HCT116 (cell line): ENCODE results near the gene ZPBP. TPM values are rescaled to one million over a fixed set of nuclear protein-coding genes. Genes with fewer than 3 reads are reported as not detected.

Source experiments
- ATAC-seq: fragments of 200-7000 bp; cut with Tn5 transposase; 2 replicates; pipeline ENCODE4 v1.9.1; 2020; ENCODE audit warnings: mild to moderate bottlenecking, moderate library complexity
- BruUV-seq: library from RNA; stranded (reverse); fragments of 400-500 nt; replicated peaks from 2 replicates; lab custom pipeline; 2021; lab: Mats Ljungman, UMichigan
- CTCF ChIA-PET: fragments of 300-600 bp; sonication (Branson Sonifier 250); formaldehyde crosslinking; loops from one replicate; lab custom pipeline; 2021; ENCODE audit warnings: antibody characterized with exemption; lab: Charles Lee
- POLR2A ChIA-PET: fragments of 300-600, 350-600 bp; sonication (Branson Sonifier 250); formaldehyde crosslinking; loops from one replicate; lab custom pipeline; 2021; ENCODE audit warnings: antibody characterized with exemption; lab: Charles Lee
- RAD21 ChIA-PET, 2 experiments: fragments of 300-600 bp; sonication (Branson Sonifier 250); formaldehyde crosslinking; loops; one replicate each; lab custom pipeline; 2023; ENCODE audit warnings: low total read pairs in 2 of 2; ENCODE audit not compliant: uncharacterized antibody in 2 of 2, unreplicated experiment in 2 of 2, low non-redundant PET in 1 of 2; lab: Charles Lee
- DNase-seq: peaks from one replicate; pipeline ENCODE4 v3.0.0-alpha.2; 2010; ENCODE audit warnings: low read depth, low spot score
- H2AFZ ChIP-seq: fragments of 200-600 bp; shearing (Covaris generic), sonication (generic); 2 replicates; pipeline ENCODE4 v1.6.1; 2017; ENCODE audit warnings: low read depth, mixed run types, mixed read lengths, antibody characterized with exemption, low read length; ENCODE audit not compliant: poor library complexity, severe bottlenecking
- H3K27ac ChIP-seq: 2 replicates; pipeline ENCODE4 v1.5.1; 2012; ENCODE audit warnings: low read depth, low read length
- H3K27me3 ChIP-seq: fragments of 200-600 bp; sonication (generic); 2 replicates; pipeline ENCODE4 v1.6.1; 2016; ENCODE audit warnings: mixed run types, low read length, mixed read lengths; ENCODE audit not compliant: insufficient read depth
- H3K36me3 ChIP-seq, 2 experiments: fragments of 200-500 bp in 1 of 2; fragments of 200-600 bp in 1 of 2; sonication (Bioruptor generic) in 1 of 2; sonication (generic) in 1 of 2; 2 replicates each; pipeline versions ENCODE4 v1.5.1 to v1.6.1; 2014 to 2016; ENCODE audit warnings: low read length in 2 of 2, inconsistent platforms in 1 of 2, mixed read lengths in 1 of 2, mixed run types in 1 of 2; ENCODE audit not compliant: insufficient read depth in 2 of 2, control insufficient read depth in 1 of 2
- H3K4me1 ChIP-seq, 2 experiments: fragments of 200-600 bp in 1 of 2; sonication (generic) in 1 of 2; 2 replicates each; pipeline versions ENCODE4 v1.5.1 to v1.6.1; 2012 to 2017; ENCODE audit warnings: low read length in 2 of 2, inconsistent platforms in 1 of 2, mild to moderate bottlenecking in 1 of 2, mixed read lengths in 1 of 2, mixed run types in 1 of 2, moderate library complexity in 1 of 2; ENCODE audit not compliant: insufficient read depth in 2 of 2, control insufficient read depth in 1 of 2
- H3K4me2 ChIP-seq: fragments of 200-600 bp; sonication (generic); 2 replicates; pipeline ENCODE4 v1.6.1; 2017; ENCODE audit warnings: mixed run types, low read length, mixed read lengths
- H3K4me3 ChIP-seq, 2 experiments: fragments of 200-600 bp in 1 of 2; sonication (generic) in 1 of 2; replicated peaks in 1 of 2; 2 replicates each; pipeline ENCODE4 v1.5.1; 2011 to 2016; ENCODE audit warnings: low read length in 2 of 2, control low read depth in 1 of 2, low read depth in 1 of 2, mild to moderate bottlenecking in 1 of 2, mixed read lengths in 1 of 2, mixed run types in 1 of 2
- H3K79me2 ChIP-seq: fragments of 200-600 bp; sonication (generic); 2 replicates; pipeline ENCODE4 v1.6.1; 2017; ENCODE audit warnings: mild to moderate bottlenecking, mixed run types, low read length, moderate library complexity, mixed read lengths; ENCODE audit not compliant: insufficient read depth
- H3K9ac ChIP-seq: fragments of 200-600 bp; sonication (generic); 2 replicates; pipeline ENCODE4 v1.6.1; 2016; ENCODE audit warnings: low read length, mixed read lengths
- H3K9me2 ChIP-seq: fragments of 200-600 bp; sonication (generic), shearing (Covaris generic); 2 replicates; pipeline ENCODE4 v1.6.1; 2017; ENCODE audit warnings: mixed run types, mild to moderate bottlenecking, moderate library complexity; ENCODE audit not compliant: insufficient read depth
- H3K9me3 ChIP-seq, 2 experiments: fragments of 200-500 bp in 1 of 2; fragments of 200-600 bp in 1 of 2; sonication (Bioruptor generic) in 1 of 2; sonication (generic) in 1 of 2; 2 replicates each; pipeline ENCODE4 v1.6.1; 2014 to 2017; ENCODE audit warnings: low read length in 2 of 2, mixed read lengths in 2 of 2, inconsistent platforms in 1 of 2, low read depth in 1 of 2, mild to moderate bottlenecking in 1 of 2, mixed run types in 1 of 2, moderate library complexity in 1 of 2; ENCODE audit not compliant: control insufficient read depth in 1 of 2, insufficient read depth in 1 of 2
- H4K20me1 ChIP-seq: fragments of 200-600 bp; sonication (generic), shearing (Covaris generic); 2 replicates; pipeline ENCODE4 v1.6.1; 2017; ENCODE audit warnings: mixed run types, mild to moderate bottlenecking, moderate library complexity; ENCODE audit not compliant: insufficient read depth
- ATF3 ChIP-seq: IDR thresholded peaks from 2 replicates; pipeline ENCODE4 v1.6.1; 2012
- CBX3 ChIP-seq: IDR thresholded peaks from 2 replicates; pipeline ENCODE4 v1.6.1; 2012; ENCODE audit warnings: low read depth
- ELF1 ChIP-seq: IDR thresholded peaks from 2 replicates; pipeline ENCODE4 v1.6.1; 2012; ENCODE audit warnings: low read depth, borderline replicate concordance
- EZH2 ChIP-seq: fragments of 200-600 bp; sonication (generic); IDR thresholded peaks from 2 replicates; pipeline ENCODE4 v1.6.1; 2017; ENCODE audit warnings: antibody characterized with exemption, mixed run types
- EZH2phosphoT487 ChIP-seq: fragments of 200-600 bp; IDR thresholded peaks from 2 replicates; pipeline ENCODE4 v1.6.1; 2018; ENCODE audit warnings: antibody characterized with exemption, borderline replicate concordance
- FOSL1 ChIP-seq: IDR thresholded peaks from 2 replicates; pipeline ENCODE4 v1.6.1; 2012; ENCODE audit warnings: low read depth
- JUND ChIP-seq: IDR thresholded peaks from 2 replicates; pipeline ENCODE4 v1.6.1; 2012
- MAX ChIP-seq: IDR thresholded peaks from 2 replicates; pipeline ENCODE4 v1.6.1; 2012
- POLR2A ChIP-seq: IDR thresholded peaks from 2 replicates; pipeline ENCODE4 v1.7.0; 2011; ENCODE audit warnings: borderline replicate concordance; ENCODE audit not compliant: insufficient read depth, insufficient read length; ENCODE audit errors: extremely low read depth
- SIN3A ChIP-seq: IDR thresholded peaks from 2 replicates; pipeline ENCODE4 v1.6.1; 2012; ENCODE audit warnings: low read depth
- SP1 ChIP-seq: IDR thresholded peaks from 2 replicates; pipeline ENCODE4 v1.6.1; 2012; ENCODE audit warnings: low read depth
- SRF ChIP-seq: IDR thresholded peaks from 2 replicates; pipeline ENCODE4 v1.6.1; 2012; ENCODE audit warnings: low read depth
- ZBTB33 ChIP-seq: IDR thresholded peaks from 2 replicates; pipeline ENCODE4 v1.6.1; 2011; ENCODE audit warnings: mild to moderate bottlenecking, low read length, moderate library complexity; ENCODE audit not compliant: insufficient replicate concordance; ENCODE audit errors: extremely low read depth
- ZFX ChIP-seq: fragments of 450-650 bp; IDR thresholded peaks from 2 replicates; pipeline ENCODE4 v1.6.1; 2017
- ZNF274 ChIP-seq: fragments of 200-500 bp; sonication (Bioruptor generic); IDR thresholded peaks from 2 replicates; pipeline ENCODE4 v1.6.1; 2014; ENCODE audit warnings: mild to moderate bottlenecking, low read depth, low read length, inconsistent platforms
- intact Hi-C: fragments of 100-400 bp; cut with micrococcal nuclease; formaldehyde crosslinking; loops from 2 replicates; pipeline ENCODE4 v1.10.0; 2022
- total RNA-seq: library from RNA; stranded (reverse); gene quantifications from one replicate; pipeline ENCODE4 v1.2.1, GENCODE V29; 2021; ENCODE audit not compliant: unreplicated experiment

Gene ZPBP
- total RNA-seq, 1 experiment from 2014 or later: not detected

- ChIA-PET RAD21 (interaction anchor here in 1 of 2 experiments (0.7 kb wide), 1 partner anchor 970 kb away, joined by 4 read pairs; no protein-coding TSS in a partner anchor), CTCF (interaction anchor here (1.0 kb wide), 1 partner anchor 13 kb away, joined by 3 read pairs; no protein-coding TSS in a partner anchor), POLR2A (no interaction called here)
- Histone ChIP-seq H4K20me1 (no peaks in the 10 kb centered on the region), H2AFZ (peak overlapping the region; percentile 4), H3K27me3 (no peaks in the 10 kb centered on the region), H3K9ac (peak overlapping the region; percentile 1; the same call in 1 of the 2 replicates), H3K9me2 (no peaks in the 10 kb centered on the region), H3K79me2 (no peaks in the 10 kb centered on the region), H3K36me3 (no peaks in the 10 kb centered on the region), H3K4me3 (peak overlapping the region; percentile 45 to 58), H3K9me3 (no peaks in the 10 kb centered on the region), H3K4me2 (peak overlapping the region; percentile 67), H3K4me1 (peaks cover 24 to 25% of the 10 kb centered on the region in 2 experiments), H3K27ac (peak overlapping the region; percentile 27)
- BruUV-seq: no TSS peak
- intact Hi-C loops: no loop called here
- TF ChIP-seq MAX (no peak), CBX3 (peak; percentile 57; the same call in 1 of the 2 replicates), JUND (no peak), SP1 (peak; percentile 36; the same call in 1 of the 2 replicates), ZFX (no peak), FOSL1 (no peak), ZNF274 (no peak), SIN3A (no peak), ELF1 (no peak), POLR2A (no peak), ATF3 (no peak), EZH2phosphoT487 (no peak), ZBTB33 (no peak), EZH2 (no peak), SRF (no peak)
- ATAC-seq (peak; percentile 58), DNase-seq (peak; percentile 22)
These were observed 24.0 kb downstream of the ZPBP start for GRCh38 chr7:50068850-50069551.
